ENCODE results near the gene TTLL3.

Gene TTLL3

GRCh38 chr3:9780458-9780812 lies 29.6 kb upstream of the TTLL3 start:
- Histone ChIP-seq H4K12ac (ENCODE audit: low read depth, low read length) (no peak overlapping the region), H3K4me1 (ENCODE audit: control insufficient read depth in 1 of 2, insufficient read depth in 2 of 2, low read length in 2 of 2) (no peaks in the 10 kb centered on the region), H3K14ac (ENCODE audit: low read length) (no peak overlapping the region), H2AFZ (ENCODE audit: insufficient read depth, low read length, poor library complexity) (no peak overlapping the region), H2BK120ac (ENCODE audit: insufficient read depth, low read length, poor library complexity) (no peak overlapping the region), H3K79me2 (ENCODE audit: control insufficient read depth, insufficient read depth, low read length, poor library complexity) (no peaks in the 10 kb centered on the region), H3K4me2 (ENCODE audit: low read length) (no peak overlapping the region), H3K9me3 (ENCODE audit: insufficient read depth, low read depth, low read length) (no peaks in the 10 kb centered on the region), H3K79me1 (ENCODE audit: low read length) (no peaks in the 10 kb centered on the region), H3K4me3 (ENCODE audit: low read depth, low read length) (no peak overlapping the region), H3K27ac (ENCODE audit: low read depth, low read length) (no peak overlapping the region), H3K18ac (ENCODE audit: low read length) (no peak overlapping the region), H3K36me3 (ENCODE audit: control insufficient read depth in 1 of 2, insufficient read depth in 2 of 2, low read length in 2 of 2) (peaks cover 28 to 39% of the 10 kb centered on the region in 2 experiments), H3K27me3 (ENCODE audit: insufficient read depth, low read length) (no peaks in the 10 kb centered on the region), H2BK12ac (ENCODE audit: low read length) (no peak overlapping the region), H3K4ac (ENCODE audit: low read depth, low read length) (no peak overlapping the region), H3K23ac (ENCODE audit: low read length) (no peak overlapping the region), H2AK5ac (ENCODE audit: low read length) (no peak overlapping the region), H4K8ac (ENCODE audit: low read depth, low read length) (no peak overlapping the region), H2BK5ac (ENCODE audit: low read depth, low read length, poor library complexity) (no peak overlapping the region), H3K9ac (ENCODE audit: low read length) (no peak overlapping the region), H4K91ac (ENCODE audit: low read depth, low read length) (no peak overlapping the region)
- DNase-seq: no peak
- no CpG with 5 or more reads among the region's 10 CpGs for WGBS (ENCODE audit: extremely low coverage, insufficient coverage, insufficient read length)

- WGBS (ENCODE audit: extremely low coverage, insufficient coverage, insufficient read length): no CpG with 5 or more reads among the region's 4 CpGs
- H3K36me3 ChIP-seq (ENCODE audit: control insufficient read depth in 1 of 2, insufficient read depth in 2 of 2, low read length in 2 of 2): peaks cover 28 to 41% of the 10 kb centered on the region in 2 experiments
These were observed 29.2 kb upstream of the TTLL3 start for GRCh38 chr3:9780910-9781309.

GRCh38 chr3:9781551-9781950 lies 28.5 kb upstream of the TTLL3 start:
- Histone ChIP-seq H3K4me1 (ENCODE audit: control insufficient read depth in 1 of 2, insufficient read depth in 2 of 2, low read length in 2 of 2) (no peaks in the 10 kb centered on the region), H2AK5ac (ENCODE audit: low read length) (no peak overlapping the region)
- WGBS (ENCODE audit: extremely low coverage, insufficient coverage, insufficient read length): no CpG with 5 or more reads among the region's 1 CpG

More at GRCh38 chr3:9780910-9781309, 29.2 kb upstream of the TTLL3 start:
- H3K18ac ChIP-seq (ENCODE audit: low read length): no peak overlapping the region
- H3K14ac ChIP-seq (ENCODE audit: low read length): no peak overlapping the region
- no peak overlapping the region for H3K23ac ChIP-seq (ENCODE audit: low read length)
- no peak overlapping the region for H2BK120ac ChIP-seq (ENCODE audit: insufficient read depth, low read length, poor library complexity)
- H3K4ac ChIP-seq (ENCODE audit: low read depth, low read length): no peak overlapping the region
- H2AFZ ChIP-seq (ENCODE audit: insufficient read depth, low read length, poor library complexity): no peak overlapping the region
- H4K91ac ChIP-seq (ENCODE audit: low read depth, low read length): no peak overlapping the region
- H3K4me2 ChIP-seq (ENCODE audit: low read length): no peak overlapping the region
- H3K4me1 ChIP-seq (ENCODE audit: control insufficient read depth in 1 of 2, insufficient read depth in 2 of 2, low read length in 2 of 2): no peaks in the 10 kb centered on the region
- H3K27ac ChIP-seq (ENCODE audit: low read depth, low read length): no peak overlapping the region
- no peak overlapping the region for H3K4me3 ChIP-seq (ENCODE audit: low read depth, low read length)
- H2BK5ac ChIP-seq (ENCODE audit: low read depth, low read length, poor library complexity): no peak overlapping the region
- H3K9ac ChIP-seq (ENCODE audit: low read length): no peak overlapping the region
- no peaks in the 10 kb centered on the region for H3K79me2 ChIP-seq (ENCODE audit: control insufficient read depth, insufficient read depth, low read length, poor library complexity)
- DNase-seq: no peak
- no peak overlapping the region for H4K12ac ChIP-seq (ENCODE audit: low read depth, low read length)
- H4K8ac ChIP-seq (ENCODE audit: low read depth, low read length): no peak overlapping the region
- no peaks in the 10 kb centered on the region for H3K27me3 ChIP-seq (ENCODE audit: insufficient read depth, low read length)
- H3K9me3 ChIP-seq (ENCODE audit: insufficient read depth, low read depth, low read length): no peaks in the 10 kb centered on the region
- H3K79me1 ChIP-seq (ENCODE audit: low read length): no peaks in the 10 kb centered on the region
- H2AK5ac ChIP-seq (ENCODE audit: low read length): no peak overlapping the region
- H2BK12ac ChIP-seq (ENCODE audit: low read length): no peak overlapping the region

GRCh38 chr3:9781978-9782603 lies 28.0 kb upstream of the TTLL3 start:
- Histone ChIP-seq H3K4me2 (ENCODE audit: low read length) (no peak overlapping the region), H2AFZ (ENCODE audit: insufficient read depth, low read length, poor library complexity) (no peak overlapping the region), H3K27me3 (ENCODE audit: insufficient read depth, low read length) (no peaks in the 10 kb centered on the region), H4K12ac (ENCODE audit: low read depth, low read length) (no peak overlapping the region), H4K8ac (ENCODE audit: low read depth, low read length) (no peak overlapping the region), H2BK12ac (ENCODE audit: low read length) (no peak overlapping the region), H3K4me1 (ENCODE audit: control insufficient read depth in 1 of 2, insufficient read depth in 2 of 2, low read length in 2 of 2) (no peaks in the 10 kb centered on the region), H3K27ac (ENCODE audit: low read depth, low read length) (no peak overlapping the region), H3K4ac (ENCODE audit: low read depth, low read length) (no peak overlapping the region), H3K14ac (ENCODE audit: low read length) (no peak overlapping the region), H3K36me3 (ENCODE audit: control insufficient read depth in 1 of 2, insufficient read depth in 2 of 2, low read length in 2 of 2) (peaks cover 34 to 49% of the 10 kb centered on the region in 2 experiments), H2BK120ac (ENCODE audit: insufficient read depth, low read length, poor library complexity) (no peak overlapping the region), H3K79me2 (ENCODE audit: control insufficient read depth, insufficient read depth, low read length, poor library complexity) (no peaks in the 10 kb centered on the region), H3K9me3 (ENCODE audit: insufficient read depth, low read depth, low read length) (no peaks in the 10 kb centered on the region), H3K23ac (ENCODE audit: low read length) (no peak overlapping the region), H3K9ac (ENCODE audit: low read length) (no peak overlapping the region), H3K4me3 (ENCODE audit: low read depth, low read length) (no peak overlapping the region), H2AK5ac (ENCODE audit: low read length) (no peak overlapping the region), H4K91ac (ENCODE audit: low read depth, low read length) (no peak overlapping the region), H3K79me1 (ENCODE audit: low read length) (no peaks in the 10 kb centered on the region), H2BK5ac (ENCODE audit: low read depth, low read length, poor library complexity) (no peak overlapping the region), H3K18ac (ENCODE audit: low read length) (no peak overlapping the region)
- WGBS (ENCODE audit: extremely low coverage, insufficient coverage, insufficient read length): no CpG with 5 or more reads among the region's 3 CpGs
- DNase-seq: no peak

More at GRCh38 chr3:9781551-9781950, 28.5 kb upstream of the TTLL3 start:
- Histone ChIP-seq H4K91ac (ENCODE audit: low read depth, low read length) (no peak overlapping the region), H4K12ac (ENCODE audit: low read depth, low read length) (no peak overlapping the region), H2BK120ac (ENCODE audit: insufficient read depth, low read length, poor library complexity) (no peak overlapping the region), H3K9ac (ENCODE audit: low read length) (no peak overlapping the region), H3K79me2 (ENCODE audit: control insufficient read depth, insufficient read depth, low read length, poor library complexity) (no peaks in the 10 kb centered on the region), H3K4me3 (ENCODE audit: low read depth, low read length) (no peak overlapping the region), H3K36me3 (ENCODE audit: control insufficient read depth in 1 of 2, insufficient read depth in 2 of 2, low read length in 2 of 2) (peaks cover 30 to 46% of the 10 kb centered on the region in 2 experiments), H4K8ac (ENCODE audit: low read depth, low read length) (no peak overlapping the region), H3K23ac (ENCODE audit: low read length) (no peak overlapping the region), H3K9me3 (ENCODE audit: insufficient read depth, low read depth, low read length) (no peaks in the 10 kb centered on the region), H3K27ac (ENCODE audit: low read depth, low read length) (no peak overlapping the region), H2BK12ac (ENCODE audit: low read length) (no peak overlapping the region), H3K18ac (ENCODE audit: low read length) (no peak overlapping the region), H3K14ac (ENCODE audit: low read length) (no peak overlapping the region), H3K27me3 (ENCODE audit: insufficient read depth, low read length) (no peaks in the 10 kb centered on the region), H3K4ac (ENCODE audit: low read depth, low read length) (no peak overlapping the region), H2BK5ac (ENCODE audit: low read depth, low read length, poor library complexity) (no peak overlapping the region), H3K4me2 (ENCODE audit: low read length) (no peak overlapping the region), H2AFZ (ENCODE audit: insufficient read depth, low read length, poor library complexity) (no peak overlapping the region), H3K79me1 (ENCODE audit: low read length) (no peaks in the 10 kb centered on the region)
- no peak for DNase-seq

All from trophoblast cell (in vitro differentiated cells and primary cell).